AG09309 (cell line): Measurements from ENCODE around the gene SEMA5A.

Source experiments
- DNase-seq: peaks from one replicate; pipeline ENCODE4 v3.0.0-alpha.2; 2010; ENCODE audit warnings: low read depth
- H3K4me3 ChIP-seq: 2 replicates; pipeline ENCODE4 v1.5.1; 2011; ENCODE audit warnings: mild to moderate bottlenecking, low read depth, low read length, moderate library complexity; ENCODE audit not compliant: control insufficient read depth
- CTCF ChIP-seq: IDR thresholded peaks from 2 replicates; pipeline ENCODE4 v1.5.1; 2011; ENCODE audit warnings: mild to moderate bottlenecking, low read depth, low read length, inconsistent platforms; ENCODE audit not compliant: insufficient read depth, control insufficient read depth; ENCODE audit errors: missing control alignments

SEMA5A gene

GRCh38 chr5:9545992-9546851 is at the start of gene SEMA5A:
Gene SEMA5A (minus strand): TSS chr5:9546075. CDS start chr5:9379946, 166,129 bp downstream.
- TF ChIP-seq CTCF, result no peak
- peak within 1 kb of the TSS; percentile 95 for H3K4me3 ChIP-seq
- no peak for DNase-seq

- no peak overlapping the region for H3K4me3 ChIP-seq
- TF ChIP-seq CTCF, result no peak
These were observed 49.0 kb upstream of the SEMA5A start for GRCh38 chr5:9594913-9595312.

GRCh38 chr5:9589049-9589835 is 43.4 kb upstream of the SEMA5A start:
- H3K4me3 ChIP-seq, result no peak overlapping the region
- TF ChIP-seq CTCF, result no peak
- no peak for DNase-seq

More at GRCh38 chr5:9594913-9595312, 49.0 kb upstream of the SEMA5A start:
- no peak for DNase-seq

GRCh38 chr5:9588254-9588653 is 42.4 kb upstream of the SEMA5A start:
- no peak for DNase-seq
- H3K4me3 ChIP-seq, result no peak overlapping the region
- TF ChIP-seq CTCF, result no peak

GRCh38 chr5:9587135-9587534 is 41.3 kb upstream of the SEMA5A start:
- DNase-seq, result no peak
- no peak for TF ChIP-seq CTCF

GRCh38 chr5:9582406-9582805 is 36.5 kb upstream of the SEMA5A start:
- no peak overlapping the region for H3K4me3 ChIP-seq
- TF ChIP-seq CTCF, result no peak
- DNase-seq, result no peak

More at GRCh38 chr5:9587135-9587534, 41.3 kb upstream of the SEMA5A start:
- H3K4me3 ChIP-seq, result no peak overlapping the region
